ENCODE measurements around the gene OR4K13.

DNA sequence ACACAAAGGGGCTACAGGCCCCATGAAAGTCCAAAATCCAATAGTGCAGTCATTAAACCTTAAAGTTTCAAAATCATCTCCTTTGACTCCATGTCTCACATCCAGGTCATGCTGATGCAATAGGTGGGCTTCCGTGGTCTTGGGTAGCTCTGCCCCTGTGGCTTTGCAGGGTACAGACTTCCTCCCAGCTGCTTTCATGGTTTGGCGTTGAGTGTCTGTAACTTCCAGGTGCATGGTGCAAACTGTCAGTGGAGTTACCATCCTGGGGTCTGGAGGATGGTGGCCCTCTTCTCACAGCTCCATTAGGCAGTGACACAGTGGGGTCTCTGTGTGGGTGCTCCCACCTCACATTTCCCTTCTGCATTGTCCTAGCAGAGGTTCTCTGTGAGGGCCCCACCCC, 42.4 kb downstream of the OR4K13 start:
- TF ChIP-seq, protein P1, sequence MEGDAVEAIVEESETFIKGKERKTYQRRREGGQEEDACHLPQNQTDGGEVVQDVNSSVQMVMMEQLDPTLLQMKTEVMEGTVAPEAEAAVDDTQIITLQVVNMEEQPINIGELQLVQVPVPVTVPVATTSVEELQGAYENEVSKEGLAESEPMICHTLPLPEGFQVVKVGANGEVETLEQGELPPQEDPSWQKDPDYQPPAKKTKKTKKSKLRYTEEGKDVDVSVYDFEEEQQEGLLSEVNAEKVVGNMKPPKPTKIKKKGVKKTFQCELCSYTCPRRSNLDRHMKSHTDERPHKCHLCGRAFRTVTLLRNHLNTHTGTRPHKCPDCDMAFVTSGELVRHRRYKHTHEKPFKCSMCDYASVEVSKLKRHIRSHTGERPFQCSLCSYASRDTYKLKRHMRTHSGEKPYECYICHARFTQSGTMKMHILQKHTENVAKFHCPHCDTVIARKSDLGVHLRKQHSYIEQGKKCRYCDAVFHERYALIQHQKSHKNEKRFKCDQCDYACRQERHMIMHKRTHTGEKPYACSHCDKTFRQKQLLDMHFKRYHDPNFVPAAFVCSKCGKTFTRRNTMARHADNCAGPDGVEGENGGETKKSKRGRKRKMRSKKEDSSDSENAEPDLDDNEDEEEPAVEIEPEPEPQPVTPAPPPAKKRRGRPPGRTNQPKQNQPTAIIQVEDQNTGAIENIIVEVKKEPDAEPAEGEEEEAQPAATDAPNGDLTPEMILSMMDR (IDR thresholded peaks at IDR 0.05; ENCODE audit: low read depth, low read length, missing input control): no peak
- TF ChIP-seq, protein P2, sequence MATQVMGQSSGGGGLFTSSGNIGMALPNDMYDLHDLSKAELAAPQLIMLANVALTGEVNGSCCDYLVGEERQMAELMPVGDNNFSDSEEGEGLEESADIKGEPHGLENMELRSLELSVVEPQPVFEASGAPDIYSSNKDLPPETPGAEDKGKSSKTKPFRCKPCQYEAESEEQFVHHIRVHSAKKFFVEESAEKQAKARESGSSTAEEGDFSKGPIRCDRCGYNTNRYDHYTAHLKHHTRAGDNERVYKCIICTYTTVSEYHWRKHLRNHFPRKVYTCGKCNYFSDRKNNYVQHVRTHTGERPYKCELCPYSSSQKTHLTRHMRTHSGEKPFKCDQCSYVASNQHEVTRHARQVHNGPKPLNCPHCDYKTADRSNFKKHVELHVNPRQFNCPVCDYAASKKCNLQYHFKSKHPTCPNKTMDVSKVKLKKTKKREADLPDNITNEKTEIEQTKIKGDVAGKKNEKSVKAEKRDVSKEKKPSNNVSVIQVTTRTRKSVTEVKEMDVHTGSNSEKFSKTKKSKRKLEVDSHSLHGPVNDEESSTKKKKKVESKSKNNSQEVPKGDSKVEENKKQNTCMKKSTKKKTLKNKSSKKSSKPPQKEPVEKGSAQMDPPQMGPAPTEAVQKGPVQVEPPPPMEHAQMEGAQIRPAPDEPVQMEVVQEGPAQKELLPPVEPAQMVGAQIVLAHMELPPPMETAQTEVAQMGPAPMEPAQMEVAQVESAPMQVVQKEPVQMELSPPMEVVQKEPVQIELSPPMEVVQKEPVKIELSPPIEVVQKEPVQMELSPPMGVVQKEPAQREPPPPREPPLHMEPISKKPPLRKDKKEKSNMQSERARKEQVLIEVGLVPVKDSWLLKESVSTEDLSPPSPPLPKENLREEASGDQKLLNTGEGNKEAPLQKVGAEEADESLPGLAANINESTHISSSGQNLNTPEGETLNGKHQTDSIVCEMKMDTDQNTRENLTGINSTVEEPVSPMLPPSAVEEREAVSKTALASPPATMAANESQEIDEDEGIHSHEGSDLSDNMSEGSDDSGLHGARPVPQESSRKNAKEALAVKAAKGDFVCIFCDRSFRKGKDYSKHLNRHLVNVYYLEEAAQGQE (IDR thresholded peaks at IDR 0.05): no peak
- TF ChIP-seq RXRA (IDR thresholded peaks at IDR 0.05): no peak
- TF ChIP-seq RAD21 (IDR thresholded peaks at IDR 0.05): no peak
